ENCODE results near the gene ARIH1.
A peak's percentile ranks its signal among the peaks of the same experiment; 100 is the strongest.
"Not testable (repeated sequence)": the region's sequence is repeated elsewhere in the genome, so short reads cannot be mapped to it uniquely, and the experiment has no call there.

The ARIH1 gene

GRCh38 chr15:72608084-72608483 is 134.0 kb downstream of the ARIH1 start:
- DNase-seq, ATAC-seq: not testable (repeated sequence)

GRCh38 chr15:72609862-72610261 is 135.7 kb downstream of the ARIH1 start:
- DNase-seq (no peak), ATAC-seq (no peak)

GRCh38 chr15:72612324-72612723 is 138.2 kb downstream of the ARIH1 start:
- DNase-seq, ATAC-seq: not testable (repeated sequence)

- no peak for DNase-seq
- ATAC-seq = no peak
These were observed 140.8 kb downstream of the ARIH1 start for GRCh38 chr15:72614810-72615532.

- not testable (repeated sequence) for DNase-seq, ATAC-seq
These were observed 141.6 kb downstream of the ARIH1 start for GRCh38 chr15:72615533-72616233.

GRCh38 chr15:72616491-72617210 is 142.5 kb downstream of the ARIH1 start:
- DNase-seq = no peak
- ATAC-seq = no peak

GRCh38 chr15:72623854-72624253 is 149.7 kb downstream of the ARIH1 start:
- not testable (repeated sequence) for ATAC-seq, DNase-seq

GRCh38 chr15:72626153-72626552 is 152.0 kb downstream of the ARIH1 start:
- ATAC-seq = not testable (repeated sequence)

GRCh38 chr15:72628249-72629067 is 154.3 kb downstream of the ARIH1 start:
- ATAC-seq = not testable (repeated sequence)
- DNase-seq = peak; percentile 23

More at GRCh38 chr15:72626153-72626552, 152.0 kb downstream of the ARIH1 start:
- not testable (repeated sequence) for DNase-seq

- not testable (repeated sequence) for ATAC-seq, DNase-seq
These were observed 155.0 kb downstream of the ARIH1 start for GRCh38 chr15:72629068-72629570.

- peak; percentile 73 for DNase-seq
- peak; percentile 74 for ATAC-seq
These were observed 162.6 kb downstream of the ARIH1 start for GRCh38 chr15:72636519-72637282.

- ATAC-seq, DNase-seq: not testable (repeated sequence)
These were observed 165.8 kb downstream of the ARIH1 start for GRCh38 chr15:72639759-72640483.

- DNase-seq, ATAC-seq: not testable (repeated sequence)
These were observed 168.1 kb downstream of the ARIH1 start for GRCh38 chr15:72642271-72642670.

- not testable (repeated sequence) for ATAC-seq, DNase-seq
These were observed 174.6 kb downstream of the ARIH1 start for GRCh38 chr15:72648631-72649253.

Data from stimulated activated naive CD8-positive, alpha-beta T cell treated with anti-CD3 and anti-CD28 coated beads, Interleukin-15, Interleukin-2, amounts not matched to agents 100 U/mL and 50 U/mL, for 24 hours (primary cell).